DOHH2 (cell line): ENCODE data around the gene TCP11L1.

Source experiments
- H3F3A ChIP-seq: fragments of 200-600 bp; sonication (generic), shearing (Covaris generic); 2 replicates; pipeline ENCODE4 v1.6.0; 2016; ENCODE audit warnings: antibody characterized with exemption, mild to moderate bottlenecking; ENCODE audit not compliant: control insufficient read depth, insufficient read depth
- H3K27ac ChIP-seq: fragments of 200-600 bp; sonication (generic); 2 replicates; pipeline ENCODE4 v1.5.1; 2014; ENCODE audit warnings: low read depth, mild to moderate bottlenecking, low read length, moderate library complexity
- H3K27me3 ChIP-seq: fragments of 200-600 bp; sonication (generic); 2 replicates; pipeline ENCODE4 v1.6.1; 2014; ENCODE audit warnings: mild to moderate bottlenecking, low read length, mixed read lengths; ENCODE audit not compliant: control insufficient read depth
- H3K36me3 ChIP-seq: fragments of 200-600 bp; sonication (generic); 2 replicates; pipeline ENCODE4 v1.6.1; 2014; ENCODE audit warnings: mild to moderate bottlenecking, low read length, moderate library complexity, mixed read lengths; ENCODE audit not compliant: control insufficient read depth
- H3K4me1 ChIP-seq: fragments of 200-600 bp; sonication (generic); 2 replicates; pipeline ENCODE4 v1.6.1; 2014; ENCODE audit warnings: mild to moderate bottlenecking, low read length, mixed read lengths; ENCODE audit not compliant: control insufficient read depth
- H3K4me2 ChIP-seq: fragments of 200-600 bp; sonication (generic); 2 replicates; pipeline ENCODE4 v1.6.0; 2014; ENCODE audit warnings: mild to moderate bottlenecking, low read length, moderate library complexity
- H3K4me3 ChIP-seq: fragments of 200-600 bp; sonication (generic); 2 replicates; pipeline ENCODE4 v1.5.1; 2014; ENCODE audit warnings: mild to moderate bottlenecking, low read length, mixed read lengths
- H3K79me2 ChIP-seq: fragments of 200-600 bp; sonication (generic); 2 replicates; pipeline ENCODE4 v1.6.1; 2014; ENCODE audit warnings: mild to moderate bottlenecking, low read length, mixed read lengths; ENCODE audit not compliant: control insufficient read depth
- H3K9me2 ChIP-seq: fragments of 200-600 bp; sonication (generic); replicated peaks from 2 replicates; pipeline ENCODE4 v1.6.1; 2014; ENCODE audit warnings: mild to moderate bottlenecking, low read length, mixed read lengths; ENCODE audit not compliant: control insufficient read depth
- H3K9me3 ChIP-seq: fragments of 200-600 bp; sonication (generic); 2 replicates; pipeline ENCODE4 v1.6.1; 2014; ENCODE audit warnings: antibody characterized with exemption, low read length, mixed read lengths; ENCODE audit not compliant: control insufficient read depth, insufficient read depth
- H4K20me1 ChIP-seq: fragments of 200-600 bp; sonication (generic); 2 replicates; pipeline ENCODE4 v1.6.0; 2014; ENCODE audit warnings: low read depth, mild to moderate bottlenecking, antibody characterized with exemption, low read length, moderate library complexity; ENCODE audit not compliant: control insufficient read depth, insufficient read depth
- EZH2phosphoT487 ChIP-seq: fragments of 200-600 bp; sonication (generic); IDR thresholded peaks from 2 replicates; pipeline ENCODE4 v1.6.1; 2017; ENCODE audit warnings: borderline replicate concordance, mild to moderate bottlenecking, antibody characterized with exemption, low read length, moderate library complexity, mixed read lengths
- TF ChIP-seq, protein P1 (sequence below): fragments of 200-600 bp; sonication (generic); IDR thresholded peaks from one replicate; pipeline ENCODE4 v1.5.1; 2014; ENCODE audit warnings: antibody characterized with exemption, mild to moderate bottlenecking, low read depth, low read length; ENCODE audit not compliant: poor library complexity, severe bottlenecking

TCP11L1 gene

DNA sequence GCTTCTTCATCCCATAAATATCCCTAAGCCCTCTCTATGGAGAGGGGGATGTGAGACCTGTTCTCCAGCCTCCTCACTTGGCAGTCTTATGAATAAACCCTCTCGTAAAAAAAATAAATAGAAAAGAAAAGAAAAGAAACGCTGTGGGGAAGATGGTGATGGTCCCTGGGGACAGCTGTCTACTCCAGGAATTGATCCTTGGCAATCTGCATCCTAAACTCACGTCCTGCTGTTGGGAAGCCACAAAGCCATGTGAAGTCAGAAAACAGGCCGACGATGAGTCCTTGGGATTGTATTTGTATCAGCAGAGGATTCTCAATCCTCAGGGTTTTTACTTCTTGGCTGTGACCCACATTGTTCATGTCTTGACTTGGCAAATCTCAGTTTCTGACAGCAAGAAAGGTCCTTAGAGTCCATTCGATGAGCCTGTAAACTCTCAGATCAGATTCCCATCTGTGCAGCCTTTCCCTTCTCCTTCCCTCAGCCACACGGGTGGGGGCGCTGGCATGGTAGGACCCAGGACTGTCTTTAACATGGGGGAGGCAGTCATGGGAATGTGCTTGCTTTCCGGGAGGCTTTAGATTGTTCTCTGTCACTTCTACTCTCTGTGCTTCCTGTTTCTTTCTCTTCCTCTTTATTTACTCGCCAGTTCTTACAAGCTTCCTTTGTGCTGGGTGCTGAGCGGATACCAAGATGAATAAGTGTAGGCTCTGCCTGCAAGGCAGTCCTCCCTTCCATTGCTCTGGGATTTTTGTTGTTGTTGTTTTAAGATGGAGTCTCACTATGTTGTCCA, 24.9 kb downstream of the TCP11L1 start:
- Histone ChIP-seq H3K9me3 (no peaks in the 10 kb centered on the region), H3K4me3 (no peak overlapping the region), H3K4me2 (peak overlapping the region; percentile 25; the same call in 1 of the 2 replicates), H3K9me2 (no peaks in the 10 kb centered on the region), H3K79me2 (no peaks in the 10 kb centered on the region), H3F3A (no peaks in the 10 kb centered on the region), H3K36me3 (peaks cover 28% of the 10 kb centered on the region), H3K4me1 (peaks cover 24% of the 10 kb centered on the region), H3K27ac (no peak overlapping the region), H3K27me3 (no peaks in the 10 kb centered on the region), H4K20me1 (no peaks in the 10 kb centered on the region)
- no peak for TF ChIP-seq EZH2phosphoT487
- TF ChIP-seq, protein P1, sequence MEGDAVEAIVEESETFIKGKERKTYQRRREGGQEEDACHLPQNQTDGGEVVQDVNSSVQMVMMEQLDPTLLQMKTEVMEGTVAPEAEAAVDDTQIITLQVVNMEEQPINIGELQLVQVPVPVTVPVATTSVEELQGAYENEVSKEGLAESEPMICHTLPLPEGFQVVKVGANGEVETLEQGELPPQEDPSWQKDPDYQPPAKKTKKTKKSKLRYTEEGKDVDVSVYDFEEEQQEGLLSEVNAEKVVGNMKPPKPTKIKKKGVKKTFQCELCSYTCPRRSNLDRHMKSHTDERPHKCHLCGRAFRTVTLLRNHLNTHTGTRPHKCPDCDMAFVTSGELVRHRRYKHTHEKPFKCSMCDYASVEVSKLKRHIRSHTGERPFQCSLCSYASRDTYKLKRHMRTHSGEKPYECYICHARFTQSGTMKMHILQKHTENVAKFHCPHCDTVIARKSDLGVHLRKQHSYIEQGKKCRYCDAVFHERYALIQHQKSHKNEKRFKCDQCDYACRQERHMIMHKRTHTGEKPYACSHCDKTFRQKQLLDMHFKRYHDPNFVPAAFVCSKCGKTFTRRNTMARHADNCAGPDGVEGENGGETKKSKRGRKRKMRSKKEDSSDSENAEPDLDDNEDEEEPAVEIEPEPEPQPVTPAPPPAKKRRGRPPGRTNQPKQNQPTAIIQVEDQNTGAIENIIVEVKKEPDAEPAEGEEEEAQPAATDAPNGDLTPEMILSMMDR: no peak

DNA sequence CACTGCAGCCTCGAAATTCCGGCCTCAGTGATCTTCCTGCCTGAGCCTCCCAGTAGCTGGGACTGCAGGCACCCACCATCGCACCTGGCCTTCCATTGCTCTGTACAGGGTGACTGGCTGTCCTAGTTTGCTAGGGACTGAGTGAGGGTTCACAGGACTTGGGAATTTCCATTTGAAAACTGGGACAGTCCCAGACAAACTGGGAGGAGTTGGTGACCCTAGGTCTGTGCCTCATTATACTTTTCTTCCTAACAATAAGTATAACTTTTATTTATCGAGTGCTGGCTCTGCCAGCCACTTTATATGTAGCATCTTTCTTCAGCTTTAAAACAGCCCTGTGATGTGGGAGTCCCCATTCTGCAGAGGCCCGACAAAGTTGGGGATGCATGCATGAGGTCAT, 25.5 kb downstream of the TCP11L1 start:
- Histone ChIP-seq H3K79me2 (no peaks in the 10 kb centered on the region), H3K4me2 (peak overlapping the region; percentile 25; the same call in 1 of the 2 replicates), H3K4me3 (no peak overlapping the region), H3K27me3 (no peaks in the 10 kb centered on the region), H3K4me1 (peaks cover 24% of the 10 kb centered on the region), H3K27ac (no peak overlapping the region), H3K9me3 (no peaks in the 10 kb centered on the region), H3K36me3 (peaks cover 25% of the 10 kb centered on the region), H3F3A (no peaks in the 10 kb centered on the region), H3K9me2 (no peaks in the 10 kb centered on the region), H4K20me1 (no peaks in the 10 kb centered on the region)
- TF ChIP-seq, protein P1: no peak
- no peak for TF ChIP-seq EZH2phosphoT487

- Histone ChIP-seq H3K27me3 (no peaks in the 10 kb centered on the region), H3K36me3 (peaks cover 25% of the 10 kb centered on the region), H3K27ac (no peak overlapping the region), H4K20me1 (no peaks in the 10 kb centered on the region), H3F3A (no peaks in the 10 kb centered on the region), H3K9me2 (no peaks in the 10 kb centered on the region), H3K4me3 (no peak overlapping the region), H3K4me1 (peaks cover 24% of the 10 kb centered on the region), H3K9me3 (no peaks in the 10 kb centered on the region), H3K4me2 (no peak overlapping the region), H3K79me2 (no peaks in the 10 kb centered on the region)
- TF ChIP-seq EZH2phosphoT487: no peak
- TF ChIP-seq, protein P1: peak; percentile 95
Observed at GRCh38 chr11:33065445-33066178, 26.2 kb downstream of the TCP11L1 start.
